Tibial nerve (tissue), 4 donors: ENCODE measurements around the gene CRTC3. TPM values are rescaled to one million over a fixed set of nuclear protein-coding genes. Genes with fewer than 3 reads are reported as not detected.
"Not testable (repeated sequence)": the region's sequence is repeated elsewhere in the genome, so short reads cannot be mapped to it uniquely, and the experiment has no call there.

ENCODE experiments used
- DNase-seq, 2 donors: peaks; one replicate each; pipeline ENCODE4 v3.0.0-alpha.2; 2019; ENCODE audit warnings: low spot score in 2 of 2
- H3K27ac ChIP-seq, 4 donors: fragments of 200-600 bp; sonication (generic) in 3 of 4; one replicate each; pipeline ENCODE4 v1.5.1; 2017 to 2019; ENCODE audit warnings: mild to moderate bottlenecking in 1 of 4
- H3K27me3 ChIP-seq, 2 donors: fragments of 200-600 bp; sonication (generic) in 1 of 2; one replicate each; pipeline versions ENCODE4 v1.5.1 to v1.6.0; 2017 to 2019
- H3K36me3 ChIP-seq, 3 donors: fragments of 200-600 bp; sonication (generic); one replicate each; pipeline ENCODE4 v1.5.1; 2018 to 2019
- H3K4me1 ChIP-seq, 4 donors: fragments of 200-600 bp; sonication (generic) in 3 of 4; one replicate each; pipeline ENCODE4 v1.5.1; 2017 to 2019
- H3K4me3 ChIP-seq, 4 donors: fragments of 200-600 bp; sonication (generic) in 3 of 4; one replicate each; pipeline ENCODE4 v1.5.1; 2017 to 2019; ENCODE audit warnings: mild to moderate bottlenecking in 1 of 4, moderate library complexity in 1 of 4
- H3K9me3 ChIP-seq, 4 donors: fragments of 200-600 bp; sonication (generic) in 3 of 4; one replicate each; pipeline ENCODE4 v1.5.1; 2017 to 2019
- EP300 ChIP-seq, 2 donors: sonication (generic); formaldehyde crosslinking; IDR thresholded peaks; one replicate each; pipeline ENCODE4 v1.6.1; 2017; ENCODE audit warnings: antibody characterized with exemption in 2 of 2, mild to moderate bottlenecking in 1 of 2
- POLR2A ChIP-seq, 2 donors: fragments of 450-650 bp; IDR thresholded peaks; one replicate each; pipeline ENCODE4 v1.6.1; 2017; ENCODE audit warnings: antibody characterized with exemption in 2 of 2, mild to moderate bottlenecking in 2 of 2, moderate library complexity in 2 of 2
- WGBS, 2 donors: methylation state at CpG; one replicate each; pipeline ENCODE4 v1.1.5; 2018; 5-methylcytosine and 5-hydroxymethylcytosine counted together
- total RNA-seq, 4 donors: library from RNA; depleted of rRNA; stranded (reverse); fragments of >200 nt; gene quantifications; one replicate each; pipeline ENCODE4 v1.1.0, GENCODE V29; 2016
- TF ChIP-seq, protein P1 (sequence below), 5 experiments: fragments of 200-600 bp in 3 of 5; fragments of 450-650 bp in 2 of 5; sonication (generic) in 3 of 5; IDR thresholded peaks; one replicate each; pipeline ENCODE4 v1.5.1; 2016 to 2019; ENCODE audit warnings: antibody characterized with exemption in 5 of 5, mild to moderate bottlenecking in 3 of 5, moderate library complexity in 2 of 5

The CRTC3 gene
- total RNA-seq, 4 donors from 2014 or later, result 52.7 to 63.7 (median 60.6) TPM

DNA sequence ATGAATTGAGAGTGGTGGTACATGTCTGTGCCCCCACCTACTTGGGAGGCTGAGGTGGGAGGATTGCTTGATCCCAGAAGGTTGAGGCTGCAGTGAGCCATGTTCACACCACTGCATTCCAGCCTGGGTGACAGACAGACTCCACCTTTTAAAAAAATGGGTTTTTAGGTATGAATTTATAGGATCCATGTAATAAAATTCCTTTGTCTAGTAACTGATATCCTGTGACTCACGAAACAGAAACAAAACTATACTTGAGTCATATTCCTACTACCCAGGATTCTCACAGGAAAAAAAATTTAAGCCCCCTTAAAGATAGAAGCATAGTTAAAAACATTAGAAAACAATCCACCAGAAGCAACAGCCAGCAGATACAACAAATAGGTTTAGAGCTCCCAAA lies 10.0 kb upstream of the CRTC3 start:
- TF ChIP-seq EP300 (IDR thresholded peaks at IDR 0.05), result no peak
- no peak for TF ChIP-seq POLR2A (IDR thresholded peaks at IDR 0.05)
- TF ChIP-seq, protein P1, sequence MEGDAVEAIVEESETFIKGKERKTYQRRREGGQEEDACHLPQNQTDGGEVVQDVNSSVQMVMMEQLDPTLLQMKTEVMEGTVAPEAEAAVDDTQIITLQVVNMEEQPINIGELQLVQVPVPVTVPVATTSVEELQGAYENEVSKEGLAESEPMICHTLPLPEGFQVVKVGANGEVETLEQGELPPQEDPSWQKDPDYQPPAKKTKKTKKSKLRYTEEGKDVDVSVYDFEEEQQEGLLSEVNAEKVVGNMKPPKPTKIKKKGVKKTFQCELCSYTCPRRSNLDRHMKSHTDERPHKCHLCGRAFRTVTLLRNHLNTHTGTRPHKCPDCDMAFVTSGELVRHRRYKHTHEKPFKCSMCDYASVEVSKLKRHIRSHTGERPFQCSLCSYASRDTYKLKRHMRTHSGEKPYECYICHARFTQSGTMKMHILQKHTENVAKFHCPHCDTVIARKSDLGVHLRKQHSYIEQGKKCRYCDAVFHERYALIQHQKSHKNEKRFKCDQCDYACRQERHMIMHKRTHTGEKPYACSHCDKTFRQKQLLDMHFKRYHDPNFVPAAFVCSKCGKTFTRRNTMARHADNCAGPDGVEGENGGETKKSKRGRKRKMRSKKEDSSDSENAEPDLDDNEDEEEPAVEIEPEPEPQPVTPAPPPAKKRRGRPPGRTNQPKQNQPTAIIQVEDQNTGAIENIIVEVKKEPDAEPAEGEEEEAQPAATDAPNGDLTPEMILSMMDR (IDR thresholded peaks at IDR 0.05), result no peak
- no peaks in the 10 kb centered on the region for H3K4me1 ChIP-seq
- H3K4me3 ChIP-seq, result no peak overlapping the region
- no peaks in the 10 kb centered on the region for H3K9me3 ChIP-seq
- no peaks in the 10 kb centered on the region for H3K36me3 ChIP-seq
- H3K27me3 ChIP-seq, result no peaks in the 10 kb centered on the region
- 83 to 85% methylated on average over 1 of the region's 1 CpG for WGBS, 2 donors
- DNase-seq, result no peak
- no peak overlapping the region for H3K27ac ChIP-seq

DNA sequence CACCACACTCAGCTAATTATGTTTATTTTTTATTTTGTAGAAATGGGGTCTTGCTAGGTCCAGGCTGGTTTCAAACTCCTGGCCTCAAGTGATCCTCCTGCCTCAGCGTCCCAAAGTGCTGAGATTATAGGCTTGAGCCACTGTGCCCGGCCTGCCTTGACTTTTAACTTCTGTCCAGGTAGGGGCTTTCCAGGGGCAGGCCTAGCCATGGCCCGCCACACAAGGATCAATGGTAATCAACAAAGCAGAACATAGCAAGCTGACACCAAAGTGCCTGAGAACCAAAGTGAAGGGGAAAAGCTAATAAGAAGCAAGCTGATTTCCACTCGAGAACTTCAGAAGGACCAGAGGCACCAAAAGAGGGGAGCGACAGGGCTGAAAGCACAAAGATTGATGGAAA lies 9.4 kb upstream of the CRTC3 start:
- H3K9me3 ChIP-seq, result no peaks in the 10 kb centered on the region
- TF ChIP-seq EP300 (IDR thresholded peaks at IDR 0.05), result no peak
- no peaks in the 10 kb centered on the region for H3K27me3 ChIP-seq
- H3K4me3 ChIP-seq, result no peak overlapping the region
- no peaks in the 10 kb centered on the region for H3K36me3 ChIP-seq
- DNase-seq, result no peak
- 89 to 93% methylated on average over 5 of the region's 5 CpGs for WGBS, 2 donors
- H3K27ac ChIP-seq, result no peak overlapping the region
- H3K4me1 ChIP-seq, result no peaks in the 10 kb centered on the region

DNA sequence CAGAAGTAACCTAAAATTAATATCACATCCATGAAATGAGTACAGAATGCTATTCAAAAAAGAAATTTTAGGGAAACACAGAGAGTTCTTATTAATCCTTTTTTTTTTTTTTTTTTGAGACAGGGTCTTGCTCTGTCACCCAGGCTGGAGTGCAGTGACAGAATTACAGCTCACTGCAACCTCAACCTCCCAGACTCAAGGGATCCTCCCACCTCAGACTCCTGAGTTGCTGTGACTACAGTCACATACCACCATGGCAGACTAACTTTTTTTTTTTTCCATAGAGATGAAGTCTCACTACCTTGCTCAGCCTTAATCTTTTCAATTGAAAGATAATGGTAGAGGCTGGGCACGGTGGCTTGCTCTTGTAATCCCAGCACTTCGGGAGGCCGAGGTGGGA lies 6.3 kb upstream of the CRTC3 start:
- Histone ChIP-seq H3K4me3 (no peak overlapping the region), H3K36me3 (no peaks in the 10 kb centered on the region), H3K4me1 (no peaks in the 10 kb centered on the region), H3K27me3 (no peaks in the 10 kb centered on the region), H3K9me3 (no peaks in the 10 kb centered on the region), H3K27ac (no peak overlapping the region)
- DNase-seq, result no peak
- no peak for TF ChIP-seq EP300 (IDR thresholded peaks at IDR 0.05)
- TF ChIP-seq, protein P1 (IDR thresholded peaks at IDR 0.05), result no peak
- no peak for TF ChIP-seq POLR2A (IDR thresholded peaks at IDR 0.05)
- 89 to 90% methylated on average over 3 of the region's 3 CpGs for WGBS, 2 donors

DNA sequence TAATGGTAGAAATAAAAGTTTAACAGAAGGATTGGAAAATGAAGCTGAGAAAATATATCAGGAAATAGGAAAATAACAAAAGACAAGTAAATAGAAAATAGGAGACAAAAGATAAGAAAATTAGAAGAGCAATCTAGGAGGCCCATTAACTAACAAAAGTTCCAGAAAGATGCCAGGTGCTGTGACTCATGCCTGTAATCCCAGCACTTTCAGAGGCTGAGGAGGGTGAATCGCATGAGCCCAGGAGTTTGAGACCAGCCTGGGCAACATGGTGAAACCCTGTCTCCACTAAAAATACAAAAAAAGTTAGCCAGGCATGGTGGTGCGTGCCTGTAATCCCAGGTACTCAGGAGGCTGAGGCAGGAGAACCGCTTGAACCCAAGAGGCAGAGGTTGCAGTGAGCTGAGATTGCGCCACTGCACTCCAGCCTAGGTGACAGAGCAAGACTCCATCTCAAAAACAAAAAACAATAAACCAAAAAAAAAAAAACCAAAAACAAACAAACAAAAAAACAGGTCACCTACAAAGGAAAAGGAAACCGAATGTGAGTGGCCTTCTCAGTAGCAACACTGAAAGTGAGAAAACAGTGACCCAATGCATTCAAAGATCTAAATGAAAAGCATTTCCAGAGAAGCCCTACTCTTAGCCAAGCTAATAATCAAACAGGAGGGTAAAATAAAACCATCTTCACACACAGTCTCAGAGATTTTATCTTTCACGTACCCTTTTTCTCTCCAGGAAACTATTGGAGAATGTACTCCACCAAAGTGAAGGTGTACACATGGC lies 5.5 kb upstream of the CRTC3 start:
- not testable (repeated sequence) for H3K9me3 ChIP-seq, H3K27me3 ChIP-seq, H3K4me1 ChIP-seq, H3K36me3 ChIP-seq, H3K4me3 ChIP-seq, DNase-seq, H3K27ac ChIP-seq
- WGBS, 2 donors, result 84 to 91% methylated on average over 6 of the region's 6 CpGs

DNA sequence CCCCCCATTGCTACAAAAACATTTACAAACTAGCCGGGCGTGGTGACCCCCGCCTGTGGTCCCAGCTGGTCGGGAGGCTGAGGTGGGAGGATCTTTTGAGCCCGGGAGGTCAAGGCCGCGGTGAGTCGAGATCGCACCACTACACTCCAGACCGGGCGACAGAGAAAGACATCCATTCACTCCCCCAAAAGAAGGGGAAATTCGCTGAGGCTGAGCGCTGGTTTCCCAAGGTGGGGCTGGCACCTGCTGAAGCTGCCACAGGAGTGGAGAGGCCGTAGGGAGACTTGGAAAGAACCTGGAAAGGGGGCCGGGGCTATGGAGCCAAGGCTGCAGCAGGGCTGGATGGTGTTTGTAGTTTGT lies 732 bp upstream of the CRTC3 start:
- Histone ChIP-seq H3K4me3 (peak overlapping the region; percentile 71 to 97 (median 86)), H3K27ac (peak overlapping the region; percentile 89 to 99 (median 96)), H3K4me1 (peaks cover 0 to 37% (median 17%) of the 10 kb centered on the region in 4 donors), H3K36me3 (no peaks in the 10 kb centered on the region), H3K9me3 (no peaks in the 10 kb centered on the region), H3K27me3 (no peaks in the 10 kb centered on the region)
- no peak for DNase-seq
- no peak for TF ChIP-seq POLR2A (IDR thresholded peaks at IDR 0.05)
- no peak for TF ChIP-seq EP300 (IDR thresholded peaks at IDR 0.05)
- 75 to 81% methylated on average over 15 of the region's 15 CpGs for WGBS, 2 donors

DNA sequence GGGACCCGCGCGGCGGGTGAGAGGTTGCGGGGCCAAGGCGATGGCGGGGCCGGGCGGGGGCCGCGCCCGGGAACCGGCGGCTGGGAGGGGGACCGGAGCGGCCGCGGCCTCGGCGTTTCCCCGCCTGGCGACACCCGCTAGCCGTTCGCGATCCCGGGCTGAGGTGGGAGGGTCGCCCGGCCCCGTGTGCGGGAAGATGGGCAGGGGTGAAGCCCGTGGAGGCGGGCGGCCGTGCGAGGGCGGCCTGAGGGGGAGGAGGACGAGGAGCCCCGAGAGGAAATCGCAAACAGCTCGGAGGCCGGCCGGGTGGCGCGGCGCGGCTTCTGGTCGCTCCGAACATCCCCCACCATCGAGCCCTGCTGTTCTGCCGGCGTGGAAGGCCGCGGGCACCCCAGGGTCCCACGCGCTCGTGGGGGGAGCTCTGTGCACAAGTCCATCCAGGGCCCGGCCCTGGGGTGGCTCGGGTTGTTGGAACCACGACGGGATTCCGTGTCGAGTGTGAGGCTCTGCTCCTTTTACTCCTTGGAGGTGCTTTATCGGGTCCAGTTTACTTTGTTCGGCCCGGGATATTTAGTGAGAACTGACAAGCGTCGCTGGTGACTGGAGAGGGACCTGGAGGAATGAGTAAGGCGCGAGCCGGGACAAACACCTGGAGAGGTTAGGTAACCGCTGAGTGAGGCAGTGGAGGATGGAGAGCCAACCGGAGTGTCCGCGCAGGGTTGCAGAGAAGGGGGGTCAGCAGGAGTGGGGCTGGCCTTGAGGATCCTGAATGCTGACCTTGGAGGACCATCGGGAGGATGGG lies 728 bp downstream of the CRTC3 start:
- peaks cover 0 to 45% (median 18%) of the 10 kb centered on the region in 4 donors for H3K4me1 ChIP-seq
- no peaks in the 10 kb centered on the region for H3K9me3 ChIP-seq
- no peaks in the 10 kb centered on the region for H3K36me3 ChIP-seq
- no peak for TF ChIP-seq EP300 (IDR thresholded peaks at IDR 0.05)
- TF ChIP-seq, protein P1 (IDR thresholded peaks at IDR 0.05), result no peak
- TF ChIP-seq POLR2A (IDR thresholded peaks at IDR 0.05), result no peak
- peak overlapping the region; percentile 86 to 97 (median 88) for H3K4me3 ChIP-seq
- no peaks in the 10 kb centered on the region for H3K27me3 ChIP-seq
- H3K27ac ChIP-seq, result peak overlapping the region; percentile 89 to 99 (median 96)
- peak; percentile 17 to 19 for DNase-seq
- WGBS, 2 donors, result 0 to 1% methylated on average over 33 to 52 of the region's 76 CpGs
